OCI-LY1 (cell line): ENCODE data around the gene PSMD7.

ENCODE experiments used
- CTCF ChIP-seq: fragments of 200-600 bp; sonication (generic), shearing (Covaris generic); IDR thresholded peaks from 2 replicates; pipeline ENCODE4 v1.5.1; 2017; ENCODE audit warnings: mild to moderate bottlenecking, antibody characterized with exemption, low read length, moderate library complexity, mixed read lengths
- EZH2 ChIP-seq: fragments of 200-600 bp; sonication (generic), shearing (Covaris generic); IDR thresholded peaks from 2 replicates; pipeline ENCODE4 v1.8.0; 2017; ENCODE audit warnings: borderline replicate concordance, mixed run types, mild to moderate bottlenecking, antibody characterized with exemption, low read length, moderate library complexity, mixed read lengths

GRCh38 chr16:74261068-74261467, 35.5 kb upstream of the PSMD7 start:
- TF ChIP-seq CTCF = no peak
- no peak for TF ChIP-seq EZH2
